ENCODE results near the gene MCTP1.

GRCh38 chr5:94906750-94907149 is 378.1 kb downstream of the MCTP1 start:
- TF ChIP-seq CTCF (IDR thresholded peaks at IDR 0.05) (no peak), POLR2AphosphoS5 (IDR thresholded peaks at IDR 0.05) (no peak)

Measured in transverse colon (tissue), 4 donors.